DND-41 (cell line): Measurements from ENCODE around the gene ITPR1.

ENCODE experiments used
- ATAC-seq: fragments of 200-7000 bp; cut with Tn5 transposase; 3 replicates; pipeline ENCODE4 v1.9.1; 2021; ENCODE audit warnings: low read depth; ENCODE audit not compliant: insufficient read depth
- DNase-seq: peaks from one replicate; pipeline ENCODE4 v3.0.0-alpha.2; 2020
- H2AFZ ChIP-seq: 2 replicates; pipeline ENCODE4 v1.6.0; 2012; ENCODE audit warnings: low read depth, low read length
- H3K27ac ChIP-seq: 2 replicates; pipeline ENCODE4 v1.5.1; 2012; ENCODE audit warnings: low read length, inconsistent platforms
- H3K27me3 ChIP-seq: fragments of 200-600 bp; sonication (generic); 2 replicates; pipeline ENCODE4 v1.6.0; 2012; ENCODE audit warnings: low read length, mild to moderate bottlenecking, inconsistent platforms; ENCODE audit not compliant: insufficient read depth, poor library complexity
- H3K36me3 ChIP-seq: 2 replicates; pipeline ENCODE4 v1.5.1; 2012; ENCODE audit warnings: low read length, inconsistent platforms; ENCODE audit not compliant: insufficient read depth
- H3K4me1 ChIP-seq: 2 replicates; pipeline ENCODE4 v1.5.1; 2012; ENCODE audit warnings: mild to moderate bottlenecking, low read length; ENCODE audit not compliant: insufficient read depth
- H3K4me2 ChIP-seq: 2 replicates; pipeline ENCODE4 v1.6.0; 2012; ENCODE audit warnings: mild to moderate bottlenecking, moderate library complexity, low read length, inconsistent platforms; ENCODE audit not compliant: insufficient read depth
- H3K4me3 ChIP-seq, 2 experiments: fragments of 200-600 bp in 1 of 2; shearing (Covaris generic) in 1 of 2; 2 replicates each; pipeline ENCODE4 v1.5.1; 2012 to 2016; ENCODE audit warnings: inconsistent platforms in 2 of 2, low read length in 2 of 2, mild to moderate bottlenecking in 2 of 2, low read depth in 1 of 2, moderate library complexity in 1 of 2
- H3K79me2 ChIP-seq: 2 replicates; pipeline ENCODE4 v1.6.0; 2012; ENCODE audit warnings: low read length, inconsistent platforms; ENCODE audit not compliant: insufficient read depth
- H3K9ac ChIP-seq: 2 replicates; pipeline ENCODE4 v1.6.0; 2012; ENCODE audit warnings: low read depth, mild to moderate bottlenecking, inconsistent platforms, low read length, moderate library complexity
- H3K9me3 ChIP-seq: 2 replicates; pipeline ENCODE4 v1.5.1; 2012; ENCODE audit warnings: low read length, moderate library complexity, mild to moderate bottlenecking, inconsistent platforms; ENCODE audit not compliant: insufficient read depth, severe bottlenecking
- H4K20me1 ChIP-seq: 2 replicates; pipeline ENCODE4 v1.6.0; 2012; ENCODE audit warnings: low read length; ENCODE audit not compliant: insufficient read depth
- CTCF ChIP-seq: IDR thresholded peaks from 2 replicates; pipeline ENCODE4 v1.5.1; 2012; ENCODE audit warnings: borderline replicate concordance, low read length, moderate library complexity, mild to moderate bottlenecking; ENCODE audit not compliant: poor library complexity, severe bottlenecking; ENCODE audit errors: extremely low read depth
- EZH2 ChIP-seq: IDR thresholded peaks from 3 replicates; pipeline ENCODE4 v1.6.1; 2012; ENCODE audit warnings: borderline replicate concordance, low read depth, mild to moderate bottlenecking, moderate library complexity, low read length, inconsistent platforms; ENCODE audit not compliant: severe bottlenecking

ITPR1 gene

GRCh38 chr3:4460334-4460733 lies 32.8 kb upstream of the ITPR1 start:
- H2AFZ ChIP-seq = no peak overlapping the region
- no peak overlapping the region for H3K4me3 ChIP-seq
- H3K4me1 ChIP-seq = peaks cover 1% of the 10 kb centered on the region; the same call in 1 of the 2 replicates
- DNase-seq (no peak), ATAC-seq (no peak)
- no peaks in the 10 kb centered on the region for H3K79me2 ChIP-seq
- no peak overlapping the region for H3K27ac ChIP-seq
- H3K9me3 ChIP-seq = no peaks in the 10 kb centered on the region
- H3K27me3 ChIP-seq = no peaks in the 10 kb centered on the region
- no peak overlapping the region for H3K9ac ChIP-seq
- TF ChIP-seq CTCF = no peak
- TF ChIP-seq EZH2 = no peak
- H4K20me1 ChIP-seq = no peaks in the 10 kb centered on the region
- no peaks in the 10 kb centered on the region for H3K36me3 ChIP-seq
- no peak overlapping the region for H3K4me2 ChIP-seq

DNA sequence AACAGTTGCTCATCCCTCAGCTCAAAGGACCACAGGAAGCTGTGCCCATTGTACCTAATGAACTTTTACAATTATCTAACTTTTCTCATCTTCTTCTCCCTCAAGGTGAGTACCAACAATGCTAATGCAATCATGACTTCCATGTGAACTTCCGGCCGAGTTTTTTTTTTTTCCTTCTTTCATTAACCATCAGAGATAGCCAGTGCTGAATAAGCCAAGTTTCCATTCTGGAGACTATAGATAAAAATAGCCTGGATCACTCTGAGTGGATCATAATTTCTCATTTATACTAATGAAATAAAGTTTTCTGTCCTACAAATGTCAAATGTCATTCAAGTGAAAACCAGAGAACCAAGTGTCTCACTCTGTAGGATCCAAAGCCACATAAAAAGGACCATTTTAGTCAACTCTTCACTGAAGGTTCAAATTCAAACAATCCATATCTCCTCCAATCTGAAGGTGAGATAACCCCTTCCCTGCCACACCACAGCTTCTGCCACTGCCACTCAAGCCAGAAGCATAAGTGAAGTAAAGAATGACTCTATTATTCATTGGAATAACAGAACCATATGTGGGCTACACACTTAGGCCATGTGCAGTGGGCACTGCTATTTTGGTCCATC lies 31.6 kb upstream of the ITPR1 start:
- Histone ChIP-seq H3K36me3 (no peaks in the 10 kb centered on the region), H2AFZ (no peak overlapping the region), H3K4me3 (no peak overlapping the region), H3K79me2 (peaks cover 4% of the 10 kb centered on the region), H3K27me3 (no peaks in the 10 kb centered on the region), H3K9me3 (no peaks in the 10 kb centered on the region), H3K4me2 (no peak overlapping the region), H3K27ac (no peak overlapping the region), H4K20me1 (no peaks in the 10 kb centered on the region), H3K4me1 (peaks cover 14% of the 10 kb centered on the region), H3K9ac (no peak overlapping the region)
- no peak for TF ChIP-seq EZH2
- no peak for TF ChIP-seq CTCF
- DNase-seq (no peak), ATAC-seq (no peak)

DNA sequence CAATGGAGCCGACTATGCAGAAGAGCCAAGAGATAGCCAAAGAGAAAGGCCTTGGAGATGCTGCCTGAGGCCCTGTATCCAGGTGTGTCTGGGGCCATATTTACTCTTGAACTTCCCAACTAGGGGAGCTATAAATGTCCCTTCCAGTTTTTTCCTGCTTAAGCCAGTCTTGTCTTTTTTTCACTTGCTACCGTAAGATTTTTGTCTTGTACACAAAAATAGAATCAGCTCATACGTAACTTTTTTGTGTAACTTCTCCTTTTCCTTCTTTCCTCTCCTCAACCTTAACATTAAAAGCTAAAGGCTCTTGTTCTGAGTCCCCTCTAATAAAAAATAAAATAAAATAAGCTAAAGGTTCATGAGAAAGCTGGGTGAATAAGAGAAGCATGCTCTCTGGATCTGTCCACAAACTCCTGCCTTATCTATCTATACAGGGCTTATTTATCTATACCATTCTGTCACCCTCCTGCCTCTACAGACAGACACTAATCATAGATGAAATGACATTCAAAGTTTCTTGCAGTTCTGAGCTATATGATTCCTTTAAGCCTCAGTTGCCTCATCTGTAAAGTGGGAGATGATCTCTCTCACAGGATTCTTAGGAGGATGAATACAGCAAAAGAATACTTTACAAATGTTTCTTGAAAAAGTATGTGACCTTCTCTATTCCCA lies 30.6 kb upstream of the ITPR1 start:
- Histone ChIP-seq H2AFZ (no peak overlapping the region), H4K20me1 (no peaks in the 10 kb centered on the region), H3K27me3 (no peaks in the 10 kb centered on the region), H3K27ac (no peak overlapping the region), H3K36me3 (no peaks in the 10 kb centered on the region), H3K79me2 (peaks cover 7% of the 10 kb centered on the region), H3K4me3 (no peak overlapping the region), H3K4me1 (peaks cover 21% of the 10 kb centered on the region), H3K9me3 (no peaks in the 10 kb centered on the region), H3K9ac (no peak overlapping the region), H3K4me2 (no peak overlapping the region)
- ATAC-seq (no peak), DNase-seq (no peak)
- TF ChIP-seq EZH2 = no peak
- TF ChIP-seq CTCF = no peak
